ENCODE results near the gene ITGB5.
"Not testable (repeated sequence)": the region's sequence is repeated elsewhere in the genome, so short reads cannot be mapped to it uniquely, and the experiment has no call there.

The ITGB5 gene

DNA sequence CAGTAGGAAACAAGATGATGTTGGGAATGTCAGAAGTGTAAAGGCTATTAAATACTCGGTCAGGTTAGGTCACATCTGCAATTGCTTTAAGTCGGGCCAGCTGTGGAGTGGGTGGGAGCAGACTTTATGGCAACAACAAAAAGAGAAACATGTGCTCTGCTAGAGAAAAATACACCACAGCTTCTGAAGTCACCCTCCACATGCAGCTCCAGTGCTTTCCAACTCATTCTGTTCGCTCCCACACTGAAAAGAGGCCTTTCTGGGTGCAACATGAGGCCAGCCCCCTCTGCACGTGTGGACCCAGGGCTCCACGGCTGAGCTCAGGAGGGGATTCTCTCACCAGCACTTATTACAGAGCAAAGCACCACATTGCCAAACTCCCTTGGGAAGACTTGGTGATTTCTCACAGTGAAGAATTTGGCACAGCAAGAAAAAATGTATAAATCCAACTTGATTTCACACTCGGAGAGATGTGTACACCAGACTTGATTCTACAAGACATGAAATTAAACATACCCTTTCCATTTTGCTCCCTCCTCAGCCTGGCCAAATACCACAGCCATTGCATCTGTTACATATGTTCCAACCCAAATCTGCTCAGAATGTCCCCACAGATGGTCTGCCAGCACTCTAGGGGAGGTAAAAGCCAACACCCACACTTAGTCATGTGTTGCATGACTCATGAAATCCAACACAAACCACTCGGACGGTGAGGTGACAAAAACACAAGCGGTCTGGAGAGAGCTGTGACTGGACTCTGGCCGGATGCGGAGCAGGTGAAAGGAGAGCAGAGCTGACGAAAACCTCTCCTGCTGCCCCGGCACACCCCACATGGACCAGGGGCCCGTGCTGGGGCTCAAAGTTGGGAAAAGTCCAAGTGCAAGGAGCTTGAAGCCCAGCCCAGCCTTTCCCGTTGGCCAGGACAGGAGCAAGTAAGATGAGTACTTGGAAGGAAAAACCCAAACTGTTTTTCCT lies 74.6 kb downstream of the ITGB5 start:
- DNase-seq (ENCODE audit: low read depth), result no peak

DNA sequence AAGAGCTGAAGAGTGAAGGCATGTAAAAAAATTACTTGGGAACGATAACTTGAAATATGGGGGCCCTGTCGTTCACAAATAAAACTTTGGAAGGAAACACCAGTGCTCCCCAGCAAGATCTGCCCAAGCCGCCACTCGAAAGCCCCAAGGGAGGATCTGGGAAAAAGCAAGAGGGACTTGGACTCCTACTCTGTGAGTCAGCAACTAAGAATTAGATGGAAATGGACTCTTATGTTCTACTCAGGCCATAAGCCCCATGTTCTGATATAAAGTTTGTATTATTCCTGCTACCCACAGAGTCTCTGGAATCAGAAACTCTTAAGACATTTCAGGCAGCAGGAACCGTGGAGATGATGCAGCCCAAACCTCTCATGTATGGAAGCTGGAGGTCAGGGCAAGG lies 75.7 kb downstream of the ITGB5 start:
- DNase-seq (ENCODE audit: low read depth), result no peak

DNA sequence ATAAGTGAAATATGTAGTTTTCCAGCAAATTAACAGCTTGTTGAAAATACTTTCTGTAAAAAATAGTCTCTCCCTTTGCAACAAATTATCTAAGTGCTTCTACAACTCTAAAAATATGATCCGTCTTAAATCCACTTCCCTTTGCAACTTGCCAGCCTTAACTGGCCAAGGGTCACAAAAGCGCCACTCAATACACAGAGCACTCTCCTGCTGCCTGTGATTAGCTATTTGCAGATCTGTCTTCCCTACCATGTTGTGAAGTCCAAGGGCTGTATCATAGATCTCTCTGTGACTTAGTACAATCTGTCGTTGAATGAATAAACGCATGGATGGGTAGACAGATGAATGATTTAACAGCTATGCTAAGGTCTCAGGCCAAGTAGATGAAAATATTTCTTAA lies 76.2 kb downstream of the ITGB5 start:
- DNase-seq (ENCODE audit: low read depth), result no peak

DNA sequence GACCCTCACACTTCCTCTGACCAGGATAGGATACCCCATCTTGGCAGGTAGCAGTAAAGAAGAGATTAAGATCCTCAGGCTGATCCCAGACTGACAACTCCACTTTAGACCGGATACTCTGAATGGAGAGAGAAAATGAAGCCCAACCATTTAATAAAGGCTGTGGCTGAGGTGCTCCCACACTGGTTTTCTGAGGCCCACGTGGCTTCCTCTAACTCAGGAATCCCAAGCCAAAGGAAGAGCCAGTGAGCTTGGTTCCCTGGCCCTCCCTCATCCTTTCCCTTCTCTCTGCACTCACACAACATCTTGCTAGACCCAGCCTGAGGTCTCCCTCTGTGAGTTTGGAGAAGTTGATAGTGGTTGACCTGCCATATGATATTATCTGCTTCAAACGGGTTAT lies 78.1 kb downstream of the ITGB5 start:
- DNase-seq (ENCODE audit: low read depth), result no peak

DNA sequence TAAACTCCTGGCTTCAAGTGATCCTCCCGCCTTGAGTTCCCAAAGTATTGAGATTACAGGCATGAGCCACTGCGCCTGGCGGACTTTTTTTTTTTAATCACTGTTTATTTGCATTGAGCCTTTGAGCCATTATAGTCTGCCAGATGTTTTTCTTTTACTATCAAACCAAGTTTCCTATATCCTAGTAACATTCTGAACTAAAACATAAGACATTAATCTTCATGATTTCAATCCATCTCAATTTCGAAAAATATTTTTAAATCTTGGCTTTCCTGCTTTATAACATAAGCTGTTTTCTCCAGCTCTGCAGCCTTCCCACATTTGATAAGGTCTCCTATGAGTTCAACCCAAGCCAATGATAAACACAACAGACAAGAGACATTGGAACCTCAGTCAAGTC lies 81.5 kb downstream of the ITGB5 start:
- no peak for DNase-seq (ENCODE audit: low read depth)

DNA sequence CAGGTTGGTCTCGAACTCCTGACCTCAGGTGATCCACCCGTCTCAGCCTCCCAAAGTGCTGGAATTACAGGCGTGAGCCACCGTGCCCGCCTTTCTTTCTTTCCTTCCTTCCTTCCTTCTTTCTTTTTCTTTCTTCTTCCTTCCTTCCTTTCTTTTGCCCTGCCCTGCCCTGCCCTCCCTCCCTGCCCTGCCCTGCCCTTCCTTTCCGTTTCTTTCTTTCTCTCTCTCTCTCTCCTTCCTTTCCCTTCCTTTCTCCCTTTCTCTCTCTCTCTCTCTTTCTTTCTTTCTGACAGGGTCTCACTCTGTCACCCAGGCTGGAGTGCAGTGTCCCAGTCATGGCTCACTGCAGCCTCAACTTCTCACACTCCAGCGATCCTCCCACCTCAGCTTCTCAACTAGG lies 82.3 kb downstream of the ITGB5 start:
- no peak for DNase-seq (ENCODE audit: low read depth)

DNA sequence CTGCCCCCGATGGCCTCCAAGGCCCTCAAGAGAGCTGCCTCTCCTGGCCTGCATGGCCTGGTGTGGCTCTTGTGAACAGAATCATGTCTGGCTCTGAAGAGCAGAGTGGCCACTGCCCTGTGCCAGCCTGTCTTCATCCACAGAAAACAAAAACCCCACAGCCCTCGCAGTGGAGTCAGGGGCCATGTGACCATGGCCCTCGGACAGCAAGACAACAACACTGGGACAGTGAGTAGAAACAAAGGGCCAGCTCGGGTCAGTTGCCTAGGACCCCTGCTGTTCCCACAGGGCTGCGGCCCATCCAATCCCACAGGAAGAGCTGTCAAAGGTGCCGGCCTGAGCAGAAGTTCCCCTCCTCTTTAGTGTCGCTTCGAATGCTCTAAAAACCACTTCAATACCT lies 84.5 kb downstream of the ITGB5 start:
- DNase-seq (ENCODE audit: low read depth), result no peak

DNA sequence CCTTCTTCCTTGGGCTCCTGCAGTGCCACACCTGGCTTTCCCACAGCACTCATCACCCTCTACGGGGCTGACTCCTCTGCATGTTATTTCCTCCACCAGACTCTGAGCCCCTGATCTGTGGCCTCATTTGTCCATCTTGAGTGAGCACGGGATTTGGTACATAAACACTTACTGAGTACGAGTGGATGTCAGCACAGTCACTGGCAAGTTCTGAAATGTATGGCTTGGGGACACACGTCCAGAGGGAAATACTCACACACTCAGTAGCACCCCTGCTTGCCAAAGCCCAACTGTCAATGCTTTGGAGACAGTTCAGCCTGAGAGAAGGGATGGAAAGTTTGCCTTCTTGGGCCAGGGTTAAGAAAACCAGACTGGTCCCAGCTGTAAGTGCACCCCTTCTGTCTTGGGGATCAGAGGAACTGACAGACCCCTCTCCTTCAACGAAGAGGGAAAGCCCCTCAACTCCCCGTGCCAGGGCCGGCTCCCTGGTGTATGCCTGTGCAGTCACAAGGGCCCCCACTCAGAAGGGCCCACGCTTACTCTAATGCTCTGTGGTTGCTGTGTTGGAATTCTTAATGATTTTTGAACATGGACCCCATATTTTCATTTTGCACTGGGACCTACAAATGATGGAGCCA lies 85.0 kb downstream of the ITGB5 start:
- no peak for DNase-seq (ENCODE audit: low read depth)

DNA sequence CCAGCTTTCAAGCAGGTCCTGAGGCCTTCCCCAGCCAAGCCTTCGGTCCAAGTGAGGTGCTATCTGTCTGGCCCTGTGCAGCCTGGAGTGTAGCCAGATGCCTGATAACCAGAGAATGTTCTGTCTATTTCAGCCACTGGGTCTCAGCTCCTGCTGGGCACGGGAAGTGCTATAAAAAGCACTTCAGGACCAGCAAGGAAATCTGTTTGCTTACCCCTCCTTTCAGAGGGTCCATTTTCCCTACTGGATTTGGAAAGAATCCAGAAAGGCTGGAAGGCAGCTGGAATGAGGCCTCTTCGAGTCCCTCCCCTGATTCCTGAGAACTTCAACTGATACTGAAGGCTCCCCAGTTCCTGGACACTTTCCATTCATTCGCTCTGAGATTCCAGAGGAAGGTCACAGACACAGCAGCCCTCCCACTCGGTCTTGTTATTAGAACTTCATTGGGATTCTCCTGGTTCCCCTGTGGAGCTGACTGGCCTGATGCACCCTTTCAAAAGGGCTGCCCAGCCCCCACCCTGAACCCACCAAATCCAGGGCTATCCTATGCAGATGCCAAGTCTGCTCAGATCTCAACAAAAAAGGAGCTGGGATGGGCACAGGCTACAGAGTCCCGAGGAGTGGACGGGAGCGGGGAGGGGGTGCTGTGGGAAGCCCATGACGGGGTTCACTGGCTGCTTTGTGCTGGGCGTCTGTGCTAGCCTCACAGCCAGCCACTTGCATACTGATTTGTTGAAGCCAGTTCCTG lies 86.5 kb downstream of the ITGB5 start:
- DNase-seq (ENCODE audit: low read depth), result no peak

DNA sequence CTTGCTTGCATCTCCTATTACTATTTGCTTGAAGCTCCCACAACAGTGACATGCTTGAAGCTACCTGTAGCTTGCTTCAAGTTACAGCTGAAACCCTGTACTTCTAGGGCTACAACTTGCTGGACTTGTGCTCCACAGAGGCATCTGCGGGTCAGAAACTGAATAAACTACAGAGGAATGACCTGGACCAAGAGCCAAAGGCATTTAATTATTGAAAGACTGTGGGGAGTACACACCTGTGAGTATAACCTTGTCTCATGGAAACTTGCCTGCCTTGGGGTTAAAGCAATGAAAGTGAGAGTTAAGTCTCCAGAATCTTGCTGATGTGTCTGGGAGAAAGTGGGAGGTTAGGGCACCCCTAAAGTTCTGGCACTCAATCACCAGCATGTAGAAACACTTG lies 87.1 kb downstream of the ITGB5 start:
- DNase-seq (ENCODE audit: low read depth), result no peak

DNA sequence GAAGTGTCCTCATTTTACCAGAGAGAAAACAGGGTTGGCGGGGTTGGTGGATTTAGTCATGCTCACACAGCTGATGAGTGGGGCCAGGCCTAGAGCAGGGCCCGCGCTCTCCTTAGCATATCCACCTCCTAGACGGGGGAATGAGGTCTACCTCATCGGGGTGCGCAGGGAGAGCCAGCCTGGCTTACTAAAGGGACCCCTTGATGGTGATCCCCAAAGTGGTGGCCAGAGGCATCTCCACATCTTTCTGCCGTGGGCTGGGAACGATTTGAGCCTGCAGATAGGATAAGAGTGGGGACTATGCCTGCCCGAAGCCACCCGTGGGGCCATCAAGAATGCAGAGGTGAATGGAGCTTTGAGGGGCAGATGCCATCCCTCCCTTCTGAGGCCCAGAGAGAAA lies 87.5 kb downstream of the ITGB5 start:
- no peak for DNase-seq (ENCODE audit: low read depth)

DNA sequence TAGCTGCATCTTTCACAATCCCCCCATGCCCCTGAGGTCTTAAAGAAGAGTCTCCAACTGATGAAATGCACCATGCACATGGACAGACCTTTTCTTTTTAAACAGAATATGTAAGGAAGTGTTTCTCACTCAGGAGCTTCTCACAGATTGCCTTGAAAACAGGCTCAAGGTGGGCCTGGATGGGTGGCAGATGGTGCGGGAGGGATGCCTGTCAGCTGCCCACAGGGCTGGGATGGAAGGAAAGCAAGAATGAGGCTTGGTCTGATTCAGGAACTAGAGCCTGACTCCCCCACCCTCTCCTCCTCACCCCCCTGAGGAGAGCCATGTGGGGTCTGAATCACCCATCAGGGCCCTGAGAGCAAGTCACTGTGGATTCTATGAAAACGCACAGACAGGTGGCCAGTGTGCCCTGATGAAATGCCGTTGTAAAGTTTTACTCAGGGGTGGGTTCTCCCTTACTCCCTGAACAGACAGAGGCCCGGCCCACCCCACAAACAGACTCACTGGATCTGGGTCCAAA lies 89.7 kb downstream of the ITGB5 start:
- DNase-seq (ENCODE audit: low read depth), result no peak

DNA sequence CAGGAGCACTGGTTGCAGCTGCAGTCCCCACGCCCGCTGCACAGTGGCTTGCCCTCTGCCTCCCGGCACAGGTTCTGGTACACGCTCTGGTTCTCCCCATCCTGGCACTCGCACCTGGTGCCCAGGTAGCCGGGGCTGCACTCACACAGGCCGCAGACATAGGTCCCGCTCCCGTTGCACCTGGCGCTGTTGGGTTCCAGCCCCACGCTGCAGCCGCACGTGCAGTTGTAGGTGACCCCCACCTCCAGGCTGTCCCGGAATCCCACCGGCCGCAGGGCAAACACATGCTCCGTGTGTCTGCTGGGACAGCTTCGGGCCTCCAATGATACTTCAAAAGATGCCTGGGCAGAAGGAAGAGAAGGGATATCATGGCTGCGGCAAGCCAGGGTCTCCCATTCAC lies 90.7 kb downstream of the ITGB5 start:
- no peak for DNase-seq (ENCODE audit: low read depth)

DNA sequence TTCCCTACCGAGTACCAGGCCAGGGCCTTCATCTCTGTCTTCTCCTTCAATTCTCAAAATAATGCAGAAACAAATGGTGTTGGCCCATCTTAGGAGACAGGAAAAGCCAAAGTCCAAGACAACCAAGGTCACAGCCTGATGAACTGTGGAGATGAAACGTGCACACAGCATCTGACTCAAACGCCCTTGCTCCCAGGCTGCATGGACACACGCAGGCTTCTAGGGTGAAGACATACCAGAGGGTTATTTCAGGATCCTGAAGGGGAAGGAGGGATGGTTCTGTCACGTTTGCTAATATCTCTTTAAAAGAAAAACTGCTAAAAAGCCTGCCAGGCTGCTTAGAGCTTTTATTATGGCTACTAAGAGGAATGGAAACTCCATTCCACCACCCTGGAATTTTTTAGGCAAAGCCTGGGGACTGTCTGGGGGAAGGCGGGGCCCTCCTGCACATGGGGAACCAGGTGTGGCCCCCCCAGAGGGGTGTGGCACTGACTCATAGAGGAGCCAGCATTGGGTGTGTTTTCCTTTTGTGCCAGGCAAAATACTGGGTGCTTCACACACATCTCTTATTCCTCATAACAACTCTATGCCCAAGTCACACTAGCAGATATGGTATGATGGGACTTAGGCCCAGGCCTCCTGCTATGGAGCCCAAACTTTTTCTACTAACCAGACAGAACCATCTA lies 94.0 kb downstream of the ITGB5 start:
- DNase-seq (ENCODE audit: low read depth), result no peak

DNA sequence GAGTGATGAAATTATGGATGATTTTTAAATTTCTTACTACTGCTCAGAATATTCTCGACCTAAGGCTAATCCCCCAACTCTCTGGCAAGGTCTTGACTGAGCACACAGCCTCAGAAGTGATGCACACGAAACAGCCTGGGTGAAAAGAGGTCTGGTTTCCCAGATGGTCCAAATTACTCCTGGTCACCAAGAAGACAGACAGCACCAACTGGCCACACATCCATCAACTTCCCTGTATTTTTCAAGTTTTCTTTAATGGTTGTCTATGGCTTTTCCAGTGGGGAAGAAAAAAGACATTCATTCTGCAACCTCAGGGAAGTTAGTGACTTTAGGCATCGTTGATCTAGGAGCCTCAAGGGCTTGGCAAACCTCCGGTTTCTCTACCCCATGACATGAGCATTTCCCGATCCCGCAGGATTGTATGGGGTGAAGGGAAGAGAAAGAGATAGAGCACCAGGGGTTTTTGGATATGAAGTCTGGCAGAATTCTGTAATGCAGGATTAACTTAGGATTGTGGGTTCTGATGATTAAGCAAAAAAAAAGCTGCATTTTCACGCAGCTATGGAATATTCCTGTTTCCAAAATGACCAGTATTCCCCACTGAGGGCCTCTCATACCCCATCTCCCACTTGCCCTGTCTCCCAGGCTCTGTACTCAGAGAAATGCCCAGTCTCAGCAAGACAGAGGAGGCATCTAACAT lies 94.7 kb downstream of the ITGB5 start:
- no peak for DNase-seq (ENCODE audit: low read depth)

DNA sequence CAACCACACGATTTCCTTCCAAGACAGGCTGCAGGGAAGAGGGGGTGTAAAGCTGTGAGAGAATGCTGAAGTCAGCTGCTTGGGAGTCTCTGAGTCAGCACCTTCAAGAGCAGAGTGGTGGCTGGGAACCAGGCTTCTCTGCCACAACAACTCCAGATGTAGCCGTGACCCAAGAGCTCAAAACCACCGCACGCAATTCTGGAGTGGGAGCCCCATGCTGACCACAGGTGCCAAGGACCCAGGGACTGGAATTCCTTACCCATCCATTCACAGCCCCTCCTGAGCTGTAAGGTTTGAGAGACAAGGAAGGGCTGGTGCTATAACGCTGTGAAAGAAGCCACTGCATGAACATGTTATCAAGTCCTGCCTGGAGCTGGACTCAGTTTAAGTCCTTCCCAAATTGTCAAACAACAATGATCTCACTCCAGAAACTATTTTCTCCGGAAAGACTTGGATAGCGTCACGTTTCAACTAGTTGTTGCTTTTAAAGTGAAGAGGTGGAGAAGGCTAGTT lies 95.5 kb downstream of the ITGB5 start:
- no peak for DNase-seq (ENCODE audit: low read depth)

DNA sequence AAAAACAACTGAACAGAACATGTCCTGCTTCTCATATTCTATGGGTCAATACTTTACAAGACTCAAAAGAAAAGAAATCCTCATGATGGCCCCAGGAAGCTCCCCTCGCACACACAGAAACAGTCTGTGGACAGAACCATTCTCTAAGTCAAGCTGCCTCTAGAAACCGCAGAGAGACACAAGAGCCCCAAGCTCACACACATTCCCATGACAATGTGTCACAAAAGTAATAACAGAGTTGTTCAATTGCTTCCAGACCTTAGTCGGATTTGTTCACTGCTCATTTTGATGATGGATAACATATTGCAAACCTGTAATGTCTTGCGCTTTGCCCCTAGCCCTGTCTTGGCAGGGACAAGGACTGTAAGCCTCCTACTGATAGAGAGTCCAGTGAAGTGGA lies 96.0 kb downstream of the ITGB5 start:
- DNase-seq (ENCODE audit: low read depth), result no peak

DNA sequence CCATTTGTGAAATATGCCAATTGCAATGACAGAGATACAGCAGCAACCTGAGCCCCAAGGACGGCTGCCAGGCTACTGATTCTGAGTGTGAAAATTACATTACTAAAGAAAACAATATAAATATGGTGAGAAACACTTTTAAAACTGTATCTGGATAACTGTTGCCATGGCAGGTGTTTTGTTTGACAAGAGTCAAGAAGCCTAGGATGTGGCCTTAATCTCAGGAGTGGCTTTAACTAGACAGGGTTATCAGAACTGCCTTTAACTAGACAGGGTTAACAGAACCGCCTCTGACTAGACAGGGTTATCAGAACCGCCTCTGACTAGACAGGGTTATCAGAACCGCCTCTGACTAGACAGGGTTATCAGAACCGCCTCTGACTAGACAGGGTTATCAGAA lies 98.1 kb downstream of the ITGB5 start:
- not testable (repeated sequence) for DNase-seq (ENCODE audit: low read depth)

DNA sequence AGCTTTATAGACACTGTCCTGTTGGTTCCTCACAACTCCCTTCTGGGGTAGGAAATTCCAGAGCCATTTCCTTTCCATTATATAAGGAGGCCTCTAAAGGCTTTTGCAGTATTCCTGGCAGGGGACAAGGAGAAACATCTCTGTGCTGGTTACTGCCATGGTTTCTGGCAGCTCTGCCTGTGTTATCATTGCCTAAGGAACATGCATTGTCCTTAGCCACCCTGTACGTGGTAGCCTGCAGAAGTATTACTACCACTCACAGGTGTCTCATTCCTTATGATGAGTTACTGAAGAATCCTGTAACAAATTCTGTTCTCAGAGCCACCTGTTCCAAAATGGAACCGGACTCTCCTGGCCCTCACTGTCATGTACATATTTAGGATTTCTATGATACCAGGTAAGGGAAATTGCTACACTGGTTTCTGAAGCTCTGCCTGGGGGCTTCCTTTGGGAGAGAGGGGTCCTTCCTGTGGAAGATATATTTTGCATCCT lies 98.9 kb downstream of the ITGB5 start:
- no peak for DNase-seq (ENCODE audit: low read depth)

DNA sequence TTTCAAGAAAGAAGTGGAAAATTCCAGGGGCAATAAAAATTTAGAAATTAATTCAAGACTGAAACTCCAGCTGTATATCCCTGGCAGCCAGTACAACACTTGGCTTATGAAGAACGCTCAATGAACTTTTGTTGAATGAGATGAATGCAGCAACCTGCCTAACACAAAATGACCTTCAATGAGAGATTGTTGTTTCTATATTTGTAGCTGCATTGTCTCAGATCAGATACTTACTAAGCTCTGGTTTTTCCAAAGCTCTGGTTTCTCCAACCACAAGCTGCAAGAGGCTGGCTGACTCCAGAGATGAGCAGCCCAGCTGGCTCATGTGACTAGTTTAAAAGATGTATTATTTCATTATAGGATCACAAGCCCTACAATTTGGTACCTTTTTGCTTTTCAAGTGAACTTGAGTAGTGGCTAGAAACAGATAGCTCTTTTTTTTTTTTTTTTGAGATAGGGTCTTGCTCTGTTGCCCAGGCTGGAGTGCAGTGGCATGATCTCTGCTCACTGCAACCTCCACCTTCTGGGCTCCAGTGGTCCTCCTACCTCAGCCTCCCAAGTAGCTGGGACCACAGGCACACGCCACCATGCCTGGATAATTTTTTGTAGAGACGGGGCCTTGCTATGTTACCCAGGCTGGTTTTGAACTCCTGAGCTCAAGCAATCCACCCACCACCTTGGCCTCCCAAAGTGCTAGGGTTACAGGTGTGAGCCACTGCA lies 99.5 kb downstream of the ITGB5 start:
- no peak for DNase-seq (ENCODE audit: low read depth)

Measured in activated T-helper 1 cell treated with Interleukin-2 at 50 U/mL for 16 hours (primary cell).